Measurements from ENCODE around the gene TEX13D.
"Not testable (repeated sequence)": the region's sequence is repeated elsewhere in the genome, so short reads cannot be mapped to it uniquely, and the experiment has no call there.

The TEX13D gene

DNA sequence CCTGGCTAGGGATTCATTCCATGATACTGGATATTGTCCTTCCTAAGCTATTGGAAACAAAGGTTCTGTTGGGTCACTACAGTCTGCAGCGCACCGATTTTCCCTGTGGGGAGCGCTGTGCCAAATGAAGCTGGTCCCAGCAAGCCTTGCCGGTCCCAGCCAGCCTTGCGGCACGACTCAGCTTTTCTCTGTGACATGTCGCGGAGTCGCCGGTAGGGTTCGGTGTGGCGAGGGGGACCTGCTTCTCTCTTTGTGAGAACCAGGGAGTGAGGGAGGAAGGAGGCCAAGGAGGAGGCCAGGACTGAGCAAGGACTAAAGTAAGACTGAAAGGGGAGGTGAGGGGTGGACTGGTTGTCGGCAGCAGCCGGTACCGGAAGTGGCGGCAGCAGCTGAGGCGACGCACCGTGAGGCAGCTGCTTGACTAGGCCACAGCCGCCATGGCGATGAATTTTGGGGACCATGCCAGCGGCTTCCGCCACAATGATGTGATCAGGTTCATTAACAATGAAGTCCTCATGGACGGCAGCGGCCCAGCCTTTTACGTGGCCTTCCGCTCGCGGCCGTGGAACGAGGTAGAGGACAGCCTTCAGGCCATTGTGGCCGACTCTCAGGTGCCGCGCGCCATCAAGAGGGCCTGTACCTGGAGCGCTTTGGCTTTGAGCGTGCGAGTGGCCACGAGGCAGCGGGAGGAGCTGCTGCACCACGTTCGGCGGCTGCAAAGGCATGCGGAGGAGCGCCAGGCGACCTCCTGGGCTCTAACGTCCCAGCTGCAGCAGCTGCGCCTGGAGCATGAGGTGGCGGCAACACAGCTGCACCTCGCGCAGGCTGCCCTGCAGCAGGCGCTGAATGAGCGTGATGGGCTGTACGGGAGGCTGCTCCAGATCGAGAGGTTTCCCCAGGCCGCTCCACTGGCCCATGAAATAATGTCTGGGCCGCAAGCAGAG is at the start of gene TEX13D:
Gene TEX13D (plus strand): TSS at position 180 of the 944 bp plus-strand sequence. CDS start 258 bp downstream, at position 438.
- TF ChIP-seq POLR2A (IDR thresholded peaks at IDR 0.05; ENCODE audit: low read depth, low read length) = no peak
- DNase-seq (ENCODE audit: insufficient read length, low spot score) (no peak), FAIRE-seq (no peak)

GRCh38 chrX:124289443-124289842 is 43.0 kb upstream of the TEX13D start:
- no peak for TF ChIP-seq POLR2A (IDR thresholded peaks at IDR 0.05; ENCODE audit: low read depth, low read length)
- FAIRE-seq (no peak), DNase-seq (ENCODE audit: insufficient read length, low spot score) (no peak)

DNA sequence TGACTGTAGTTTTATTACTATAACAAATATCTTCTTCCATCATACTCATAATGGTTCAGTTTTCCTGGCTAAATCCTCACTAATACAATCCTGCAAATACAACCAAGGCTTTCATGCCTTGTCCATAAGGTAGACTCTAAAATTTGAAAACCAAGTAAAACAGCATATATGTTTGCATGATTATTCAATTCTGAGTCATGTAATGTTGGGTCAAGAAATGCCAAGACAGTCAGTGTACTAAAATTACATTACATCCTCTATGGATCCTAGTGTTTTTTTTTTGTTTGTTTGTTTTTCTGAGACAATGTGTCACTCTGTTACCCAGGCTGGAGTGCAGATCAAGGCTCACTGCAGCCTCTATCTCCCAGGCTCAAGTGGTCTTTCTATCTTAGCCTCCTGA is 38.6 kb upstream of the TEX13D start:
- no peak for TF ChIP-seq POLR2A (IDR thresholded peaks at IDR 0.05; ENCODE audit: low read depth, low read length)
- DNase-seq (ENCODE audit: insufficient read length, low spot score) (no peak), FAIRE-seq (no peak)

GRCh38 chrX:124299323-124299722 is 33.1 kb upstream of the TEX13D start:
- not testable (repeated sequence) for DNase-seq (ENCODE audit: insufficient read length, low spot score); FAIRE-seq

DNA sequence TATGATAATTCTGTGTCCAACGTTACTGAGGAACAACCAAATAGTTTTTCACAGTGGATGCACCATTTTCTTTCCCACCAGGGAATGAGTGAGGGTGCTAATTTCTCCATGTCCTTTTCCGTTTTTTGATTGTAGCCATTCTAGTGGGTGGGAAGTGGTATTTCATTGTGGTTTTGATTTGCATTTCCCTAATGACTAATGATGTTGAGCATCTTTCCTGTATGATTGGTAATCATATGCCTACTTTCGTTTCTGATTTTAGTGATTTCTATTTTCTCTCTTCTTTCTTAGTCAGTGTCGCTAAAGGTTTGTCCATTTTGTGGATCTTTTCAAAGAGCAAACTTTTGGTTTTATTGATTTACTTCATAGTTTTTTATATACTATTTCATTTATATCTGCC is 32.1 kb upstream of the TEX13D start:
- DNase-seq (ENCODE audit: insufficient read length, low spot score) (no peak), FAIRE-seq (no peak)
- TF ChIP-seq POLR2A (IDR thresholded peaks at IDR 0.05; ENCODE audit: low read depth, low read length) = no peak

GRCh38 chrX:124307253-124307907 is 25.1 kb upstream of the TEX13D start:
- no peak for DNase-seq (ENCODE audit: insufficient read length, low spot score)
- no peak for TF ChIP-seq POLR2A (IDR thresholded peaks at IDR 0.05; ENCODE audit: low read depth, low read length)
- no peak for FAIRE-seq

GRCh38 chrX:124325732-124326131 is 6.7 kb upstream of the TEX13D start:
- no peak for TF ChIP-seq POLR2A (IDR thresholded peaks at IDR 0.05; ENCODE audit: low read depth, low read length)
- FAIRE-seq (no peak), DNase-seq (ENCODE audit: insufficient read length, low spot score) (no peak)

DNA sequence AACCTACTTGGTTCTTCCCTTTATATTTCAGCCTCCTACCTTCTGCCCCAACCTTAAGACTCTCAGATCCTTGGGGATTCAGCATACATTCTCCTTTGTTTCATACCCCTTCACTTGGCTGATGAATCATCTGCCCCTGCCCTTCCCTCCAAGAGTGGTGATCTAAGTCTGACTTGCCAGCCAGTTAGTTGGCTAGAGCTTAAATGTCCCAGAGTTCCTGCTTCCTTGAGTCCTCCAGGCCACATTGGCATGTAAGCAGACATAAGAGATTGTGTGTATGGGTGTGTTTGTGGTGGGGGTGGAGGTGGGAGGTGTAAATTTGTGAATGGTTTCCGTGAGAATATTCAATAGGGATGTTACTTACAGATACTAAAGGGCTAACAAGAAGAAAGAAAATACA is 3.7 kb upstream of the TEX13D start:
- TF ChIP-seq POLR2A (IDR thresholded peaks at IDR 0.05; ENCODE audit: low read depth, low read length) = no peak
- DNase-seq (ENCODE audit: insufficient read length, low spot score) (peak; percentile 8), FAIRE-seq (no peak)

- TF ChIP-seq POLR2A (IDR thresholded peaks at IDR 0.05; ENCODE audit: low read depth, low read length) = no peak
- FAIRE-seq (no peak), DNase-seq (ENCODE audit: insufficient read length, low spot score) (no peak)
These were observed 1.4 kb downstream of the TEX13D start for GRCh38 chrX:124333862-124334261.

DNA sequence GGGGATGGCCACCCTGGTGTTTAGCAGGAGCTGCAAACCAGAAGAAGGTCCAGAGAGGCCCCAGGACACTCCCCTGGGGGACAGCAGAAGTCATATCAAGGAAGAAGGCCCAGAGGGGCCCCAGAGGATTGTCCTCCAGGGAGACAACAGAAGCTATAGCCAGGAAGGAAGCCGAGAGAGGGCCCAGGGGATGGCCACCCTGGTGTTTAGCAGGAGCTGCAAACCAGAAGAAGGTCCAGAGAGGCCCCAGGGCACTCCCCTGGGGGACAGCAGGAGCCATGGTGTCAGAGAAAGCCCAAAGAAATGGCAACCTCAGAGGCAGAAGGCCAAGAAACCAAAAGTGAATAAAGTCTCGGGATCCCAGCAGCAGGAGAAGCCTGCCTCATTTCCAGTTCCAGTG is 2.1 kb downstream of the TEX13D start:
- FAIRE-seq = not testable (repeated sequence)

GRCh38 chrX:124335598-124335997 is 3.1 kb downstream of the TEX13D start:
- FAIRE-seq (no peak), DNase-seq (ENCODE audit: insufficient read length, low spot score) (no peak)
- TF ChIP-seq POLR2A (IDR thresholded peaks at IDR 0.05; ENCODE audit: low read depth, low read length) = no peak

More for the DNA sequence above, 2.1 kb downstream of the TEX13D start:
- not testable (repeated sequence) for DNase-seq (ENCODE audit: insufficient read length, low spot score)

DNA sequence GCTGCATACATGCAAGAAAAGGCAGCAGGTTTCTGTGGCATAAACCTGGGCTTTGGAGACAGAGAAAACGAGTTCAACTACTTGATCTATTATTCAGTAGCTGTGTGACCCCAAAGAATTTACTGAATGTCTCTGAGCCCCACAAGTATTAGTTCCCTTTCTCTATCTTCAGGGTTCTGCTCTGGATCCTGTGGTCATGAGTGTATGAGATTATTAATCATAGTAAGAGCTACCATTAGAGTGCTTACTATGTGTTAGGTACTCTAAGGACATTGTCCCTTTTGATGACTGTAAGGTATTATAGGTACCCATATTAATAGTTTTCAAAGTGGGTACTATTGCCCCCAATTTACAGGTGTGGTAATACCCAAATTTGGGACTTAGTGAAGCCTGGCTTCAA is 5.5 kb downstream of the TEX13D start:
- no peak for TF ChIP-seq POLR2A (IDR thresholded peaks at IDR 0.05; ENCODE audit: low read depth, low read length)
- FAIRE-seq = no peak
- DNase-seq (ENCODE audit: insufficient read length, low spot score) = no peak

DNA sequence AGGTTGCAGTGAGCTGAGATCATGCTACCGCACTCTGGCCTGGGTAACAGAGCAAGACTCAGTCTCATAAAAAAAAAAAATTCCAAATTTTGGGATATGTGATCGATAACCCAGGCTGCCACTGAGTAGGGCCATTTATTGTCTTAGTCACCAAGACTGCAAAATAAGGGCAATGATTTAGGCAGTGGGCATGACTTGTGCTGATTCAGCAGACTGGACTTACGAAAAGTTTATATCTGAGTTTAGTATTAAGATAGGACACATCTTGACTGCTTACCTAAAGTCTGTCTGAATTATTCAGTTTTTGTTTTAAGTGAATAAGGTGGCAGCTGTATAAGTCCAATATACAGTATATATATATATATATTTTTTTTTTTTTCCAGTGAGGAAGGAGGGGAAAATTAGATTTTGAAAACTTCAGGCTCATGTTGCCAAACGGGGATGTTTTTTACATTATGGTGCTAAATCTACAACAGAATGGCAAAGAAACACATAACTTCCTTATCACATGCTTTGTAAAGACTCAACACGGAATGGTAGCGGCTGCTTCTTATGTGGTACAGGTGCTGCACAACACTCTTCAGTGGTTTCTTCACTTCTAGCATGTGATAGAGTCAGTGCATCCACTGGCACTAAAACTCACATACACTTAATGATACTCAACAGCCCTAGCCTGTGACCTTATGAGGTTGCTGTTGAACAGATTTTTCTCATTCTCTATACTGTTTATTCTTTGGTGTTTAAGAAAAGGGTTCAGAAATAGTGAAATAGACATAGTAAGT is 6.5 kb downstream of the TEX13D start:
- no peak for DNase-seq (ENCODE audit: insufficient read length, low spot score)
- FAIRE-seq = no peak
- TF ChIP-seq POLR2A (IDR thresholded peaks at IDR 0.05; ENCODE audit: low read depth, low read length) = no peak

Measured in H54 (cell line).